IPS-15b (cell line): Measurements from ENCODE around the gene DNAJC4.

Source experiments
- H3K27me3 ChIP-seq: one replicate; pipeline ENCODE4 v1.6.1; 2013; ENCODE audit warnings: low read length; ENCODE audit not compliant: control insufficient read depth, insufficient read depth
- H3K36me3 ChIP-seq: one replicate; pipeline ENCODE4 v1.6.1; 2013; ENCODE audit warnings: low read length; ENCODE audit not compliant: control insufficient read depth, insufficient read depth
- H3K4me1 ChIP-seq: one replicate; pipeline ENCODE4 v1.6.1; 2013; ENCODE audit warnings: mild to moderate bottlenecking, low read length; ENCODE audit not compliant: control insufficient read depth, insufficient read depth
- H3K4me3 ChIP-seq: one replicate; pipeline ENCODE4 v1.5.1; 2013; ENCODE audit warnings: low read depth, low read length
- H3K9ac ChIP-seq: one replicate; pipeline ENCODE4 v1.6.1; 2013; ENCODE audit warnings: low read depth, mild to moderate bottlenecking, low read length
- H3K9me3 ChIP-seq: one replicate; pipeline ENCODE4 v1.6.1; 2013; ENCODE audit warnings: mild to moderate bottlenecking, low read length; ENCODE audit not compliant: control insufficient read depth, insufficient read depth

DNAJC4 gene

DNA sequence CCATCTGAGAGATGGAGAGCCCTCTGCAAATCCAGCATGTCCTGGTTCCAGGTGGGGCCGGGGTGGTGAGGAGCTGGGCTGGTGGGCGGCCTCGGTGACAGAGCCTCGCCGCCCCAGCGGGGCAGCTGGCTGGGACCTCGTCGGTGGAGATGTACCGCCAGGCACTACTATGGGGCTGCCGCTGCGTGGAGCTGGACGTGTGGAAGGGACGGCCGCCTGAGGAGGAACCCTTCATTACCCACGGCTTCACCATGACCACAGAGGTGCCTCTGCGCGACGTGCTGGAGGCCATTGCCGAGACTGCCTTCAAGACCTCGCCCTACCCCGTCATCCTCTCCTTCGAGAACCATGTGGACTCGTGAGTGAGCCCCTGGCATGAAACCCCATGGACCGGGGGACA, 28.0 kb downstream of the DNAJC4 start:
- Histone ChIP-seq H3K9ac (no peak overlapping the region), H3K9me3 (no peaks in the 10 kb centered on the region), H3K27me3 (no peaks in the 10 kb centered on the region), H3K4me3 (no peak overlapping the region), H3K36me3 (peaks cover 76% of the 10 kb centered on the region), H3K4me1 (peaks cover 1% of the 10 kb centered on the region)

- no peaks in the 10 kb centered on the region for H3K9me3 ChIP-seq
- H3K4me1 ChIP-seq: no peaks in the 10 kb centered on the region
- H3K9ac ChIP-seq: no peak overlapping the region
- H3K36me3 ChIP-seq: peaks cover 82% of the 10 kb centered on the region
- H3K27me3 ChIP-seq: no peaks in the 10 kb centered on the region
- H3K4me3 ChIP-seq: no peak overlapping the region
Observed at GRCh38 chr11:64258946-64259532, 28.7 kb downstream of the DNAJC4 start.

DNA sequence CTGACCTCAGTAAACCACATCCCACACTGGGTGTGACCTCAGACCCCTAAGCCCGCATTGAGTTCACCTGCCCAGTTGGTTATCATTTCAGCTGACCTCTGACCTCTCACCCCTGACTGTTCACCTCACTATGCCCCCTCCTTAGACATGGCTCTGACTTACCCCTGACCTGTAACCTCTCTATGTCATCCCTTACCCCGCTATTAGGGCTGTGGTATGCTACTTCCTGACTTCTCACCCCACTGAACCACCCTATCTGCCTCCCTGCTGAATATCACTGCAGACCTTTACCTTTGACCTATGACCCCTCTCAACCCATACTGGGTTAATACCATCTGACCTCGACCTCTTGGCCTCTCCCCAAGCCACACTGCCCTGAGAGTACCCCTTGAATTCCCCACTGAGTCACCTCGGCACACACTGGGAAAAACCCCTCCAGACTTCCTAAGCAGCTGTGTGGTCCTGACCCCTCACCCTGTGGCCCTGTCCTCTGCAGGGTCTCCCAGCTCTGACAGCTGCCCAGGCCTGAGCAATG, 29.3 kb downstream of the DNAJC4 start:
- H3K9me3 ChIP-seq: no peaks in the 10 kb centered on the region
- no peak overlapping the region for H3K9ac ChIP-seq
- H3K36me3 ChIP-seq: peaks cover 82% of the 10 kb centered on the region
- H3K4me3 ChIP-seq: no peak overlapping the region
- H3K4me1 ChIP-seq: no peaks in the 10 kb centered on the region
- no peaks in the 10 kb centered on the region for H3K27me3 ChIP-seq

DNA sequence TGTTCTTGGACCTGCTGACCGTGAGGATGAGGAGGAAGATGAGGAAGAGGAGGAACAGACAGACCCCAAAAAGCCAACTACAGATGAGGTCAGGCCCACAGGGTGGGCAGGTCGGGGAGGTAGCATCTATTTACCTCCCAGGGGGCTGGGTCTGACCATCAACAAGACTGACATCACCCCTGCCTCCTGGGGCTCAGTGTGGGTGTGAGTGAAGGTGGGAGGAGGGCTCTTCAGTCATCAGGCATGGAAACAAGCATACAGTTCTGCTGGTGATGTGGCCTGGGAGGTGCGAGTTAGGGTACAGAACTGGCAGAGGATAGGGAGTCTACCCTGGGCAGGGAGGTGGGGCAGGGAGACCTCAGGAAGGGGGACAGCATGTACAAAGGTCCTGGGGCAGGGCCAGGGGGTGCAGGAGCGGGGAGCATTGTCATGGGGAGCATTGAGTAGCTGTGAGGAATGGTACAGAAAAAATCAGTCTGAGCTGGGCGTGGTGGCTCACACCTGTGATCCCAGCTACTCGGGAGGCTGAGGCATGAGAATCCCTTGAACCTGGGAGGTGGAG, 29.9 kb downstream of the DNAJC4 start:
- H3K9me3 ChIP-seq: no peaks in the 10 kb centered on the region
- H3K36me3 ChIP-seq: peaks cover 77% of the 10 kb centered on the region
- H3K27me3 ChIP-seq: no peaks in the 10 kb centered on the region
- no peak overlapping the region for H3K9ac ChIP-seq
- no peak overlapping the region for H3K4me3 ChIP-seq
- no peaks in the 10 kb centered on the region for H3K4me1 ChIP-seq

DNA sequence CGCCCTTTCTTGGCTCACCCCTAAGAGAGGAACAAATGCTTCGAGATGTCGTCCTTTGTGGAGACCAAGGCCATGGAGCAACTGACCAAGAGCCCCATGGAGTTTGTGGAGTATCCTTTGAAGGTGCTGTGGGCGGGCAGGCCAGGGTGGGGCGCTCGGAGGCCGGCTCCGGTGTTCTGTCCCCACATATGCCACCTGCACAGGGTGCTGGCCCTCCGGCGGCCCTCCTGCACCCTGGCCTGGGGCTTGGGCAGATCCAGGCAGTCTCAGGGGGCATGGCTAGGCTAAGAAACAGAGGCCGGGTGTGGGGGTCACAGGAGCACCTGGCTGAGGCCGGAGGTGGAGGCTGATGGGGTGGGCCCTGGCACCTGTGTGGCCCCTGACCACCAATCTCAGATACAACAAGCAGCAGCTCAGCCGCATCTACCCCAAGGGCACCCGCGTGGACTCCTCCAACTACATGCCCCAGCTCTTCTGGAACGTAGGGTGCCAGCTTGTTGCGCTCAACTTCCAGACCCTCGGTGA, 31.3 kb downstream of the DNAJC4 start:
- no peaks in the 10 kb centered on the region for H3K27me3 ChIP-seq
- H3K36me3 ChIP-seq: peaks cover 77% of the 10 kb centered on the region
- H3K9me3 ChIP-seq: no peaks in the 10 kb centered on the region
- no peaks in the 10 kb centered on the region for H3K4me1 ChIP-seq
- H3K9ac ChIP-seq: no peak overlapping the region
- no peak overlapping the region for H3K4me3 ChIP-seq

DNA sequence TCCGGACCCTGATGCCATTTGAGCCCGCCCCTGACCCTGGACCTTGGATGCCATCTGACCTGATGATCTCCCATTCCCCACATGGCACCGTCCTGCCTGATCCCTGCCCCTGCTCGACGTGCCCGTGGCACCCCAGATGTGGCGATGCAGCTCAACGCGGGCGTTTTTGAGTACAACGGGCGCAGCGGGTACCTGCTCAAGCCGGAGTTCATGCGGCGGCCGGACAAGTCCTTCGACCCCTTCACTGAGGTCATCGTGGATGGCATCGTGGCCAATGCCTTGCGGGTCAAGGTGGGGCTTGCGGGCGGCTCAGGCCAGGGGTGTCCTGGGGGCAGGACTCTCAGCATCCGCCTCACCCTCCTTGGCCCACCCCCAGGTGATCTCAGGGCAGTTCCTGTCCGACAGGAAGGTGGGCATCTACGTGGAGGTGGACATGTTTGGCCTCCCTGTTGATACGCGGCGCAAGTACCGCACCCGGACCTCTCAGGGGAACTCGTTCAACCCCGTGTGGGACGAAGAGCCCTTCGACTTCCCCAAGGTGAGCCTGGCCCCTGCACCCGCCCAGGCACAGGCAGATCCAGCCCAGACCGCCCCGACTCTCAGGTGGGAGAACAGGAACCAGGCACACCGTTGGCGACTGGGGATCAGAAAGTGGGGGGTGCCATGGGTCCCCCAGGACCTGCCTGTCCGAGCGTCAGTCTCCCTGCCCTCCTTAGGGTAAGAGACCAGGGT, 32.1 kb downstream of the DNAJC4 start:
- no peaks in the 10 kb centered on the region for H3K9me3 ChIP-seq
- no peak overlapping the region for H3K9ac ChIP-seq
- H3K4me1 ChIP-seq: no peaks in the 10 kb centered on the region
- no peaks in the 10 kb centered on the region for H3K27me3 ChIP-seq
- H3K36me3 ChIP-seq: peaks cover 82% of the 10 kb centered on the region
- no peak overlapping the region for H3K4me3 ChIP-seq

- H3K4me1 ChIP-seq: no peaks in the 10 kb centered on the region
- H3K9ac ChIP-seq: no peak overlapping the region
Observed at GRCh38 chr11:64263021-64263946, 32.9 kb downstream of the DNAJC4 start.

DNA sequence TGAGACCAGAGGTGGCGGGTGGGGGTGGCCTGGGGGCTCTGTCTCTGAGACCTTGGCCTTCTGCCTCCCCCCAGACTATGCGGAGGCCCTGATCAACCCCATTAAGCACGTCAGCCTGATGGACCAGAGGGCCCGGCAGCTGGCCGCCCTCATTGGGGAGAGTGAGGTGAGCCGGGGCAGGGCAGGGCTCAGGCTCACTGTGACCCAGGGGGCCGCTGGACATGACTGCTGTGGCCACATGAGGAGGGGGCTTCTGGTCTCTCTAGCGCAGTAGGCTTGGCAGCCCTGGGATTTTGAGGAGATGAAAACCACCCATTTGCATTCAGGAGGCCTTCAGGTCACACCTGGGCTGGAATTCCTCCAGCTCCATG, 33.6 kb downstream of the DNAJC4 start:
- no peak overlapping the region for H3K9ac ChIP-seq
- H3K4me3 ChIP-seq: no peak overlapping the region
- peaks cover 71% of the 10 kb centered on the region for H3K36me3 ChIP-seq
- H3K27me3 ChIP-seq: no peaks in the 10 kb centered on the region
- no peaks in the 10 kb centered on the region for H3K4me1 ChIP-seq
- no peaks in the 10 kb centered on the region for H3K9me3 ChIP-seq

More at GRCh38 chr11:64263021-64263946, 32.9 kb downstream of the DNAJC4 start:
- H3K9me3 ChIP-seq: no peaks in the 10 kb centered on the region
- H3K4me3 ChIP-seq: no peak overlapping the region
- H3K36me3 ChIP-seq: peaks cover 77% of the 10 kb centered on the region
- no peaks in the 10 kb centered on the region for H3K27me3 ChIP-seq

DNA sequence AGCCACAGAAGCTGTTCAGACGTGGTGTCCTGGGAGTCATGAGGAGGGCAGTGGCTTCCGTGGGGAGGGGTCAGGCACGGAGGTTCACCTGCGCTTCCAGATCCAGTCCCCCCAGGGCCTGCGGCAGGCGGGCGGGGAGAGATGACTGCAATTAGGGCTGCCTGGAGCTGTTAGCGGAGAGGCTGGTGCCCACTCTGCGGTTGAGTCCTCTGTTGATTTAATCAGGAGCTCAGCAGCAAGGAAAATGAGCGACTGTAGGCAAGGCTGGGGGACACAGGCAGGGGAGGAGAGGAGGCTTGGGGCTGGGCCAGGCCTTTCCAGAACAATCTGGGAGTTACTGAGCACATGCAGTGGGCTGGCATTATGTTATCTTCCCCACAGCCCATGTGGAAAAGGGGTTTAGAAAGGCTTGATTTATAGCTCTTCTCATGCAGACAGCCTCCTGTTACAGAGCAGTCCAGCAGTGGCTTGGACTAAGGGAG, 34.1 kb downstream of the DNAJC4 start:
- Histone ChIP-seq H3K27me3 (no peaks in the 10 kb centered on the region), H3K9me3 (no peaks in the 10 kb centered on the region), H3K36me3 (peaks cover 66% of the 10 kb centered on the region), H3K9ac (no peak overlapping the region), H3K4me1 (no peaks in the 10 kb centered on the region), H3K4me3 (no peak overlapping the region)

- Histone ChIP-seq H3K9ac (no peak overlapping the region), H3K27me3 (no peaks in the 10 kb centered on the region), H3K4me3 (no peak overlapping the region), H3K4me1 (no peaks in the 10 kb centered on the region), H3K36me3 (peaks cover 56% of the 10 kb centered on the region), H3K9me3 (no peaks in the 10 kb centered on the region)
Observed at GRCh38 chr11:64265176-64266160, 35.1 kb downstream of the DNAJC4 start.
